Skeletal muscle tissue (tissue), 4 donors: ENCODE measurements around the gene CLDN18. TPM values are rescaled to one million over a fixed set of nuclear protein-coding genes. Genes with fewer than 3 reads are reported as not detected.
A peak's percentile ranks its signal among the peaks of the same experiment; 100 is the strongest.

Experiments
- H3K27ac ChIP-seq: one replicate; pipeline ENCODE4 v1.7.0; 2013; ENCODE audit warnings: mild to moderate bottlenecking, low read depth, low read length, inconsistent platforms
- H3K27me3 ChIP-seq, 3 donors: one replicate each; pipeline ENCODE4 v1.7.0; 2013; ENCODE audit warnings: low read length in 3 of 3; ENCODE audit not compliant: control insufficient read depth in 3 of 3, insufficient read depth in 3 of 3
- H3K36me3 ChIP-seq, 3 donors: one replicate each; pipeline ENCODE4 v1.7.0; 2013; ENCODE audit warnings: low read length in 3 of 3; ENCODE audit not compliant: control insufficient read depth in 3 of 3, insufficient read depth in 3 of 3
- H3K4me1 ChIP-seq, 3 donors: one replicate each; pipeline ENCODE4 v1.7.0; 2013; ENCODE audit warnings: low read length in 3 of 3, mild to moderate bottlenecking in 3 of 3; ENCODE audit not compliant: control insufficient read depth in 3 of 3, insufficient read depth in 3 of 3
- H3K4me3 ChIP-seq, 3 donors: one replicate each; pipeline ENCODE4 v1.7.0; 2013; ENCODE audit warnings: low read length in 3 of 3
- H3K9ac ChIP-seq, 3 donors: one replicate each; pipeline ENCODE4 v1.7.0; 2013; ENCODE audit warnings: low read length in 3 of 3, mild to moderate bottlenecking in 3 of 3, moderate library complexity in 2 of 3, low read depth in 1 of 3
- H3K9me3 ChIP-seq, 3 donors: one replicate each; pipeline ENCODE4 v1.7.0; 2013; ENCODE audit warnings: low read length in 3 of 3; ENCODE audit not compliant: control insufficient read depth in 3 of 3
- total RNA-seq: library from RNA; depleted of rRNA; stranded (reverse); fragments of >200 nt; gene quantifications from one replicate; pipeline ENCODE4 v1.2.3, GENCODE V29; 2014
- donor health status: Osteomylitis.

CLDN18 gene
- total RNA-seq, 1 donor from 2014 or later, result under 0.01 TPM

- H3K9ac ChIP-seq, result no peak overlapping the region
- peaks cover 0 to 2% (median 0%) of the 10 kb centered on the region in 3 donors for H3K4me1 ChIP-seq
- no peaks in the 10 kb centered on the region for H3K9me3 ChIP-seq
- H3K4me3 ChIP-seq, result no peak overlapping the region
- no peaks in the 10 kb centered on the region for H3K27me3 ChIP-seq
- H3K27ac ChIP-seq, result no peak overlapping the region
- H3K36me3 ChIP-seq, result peaks cover 0 to 12% (median 2%) of the 10 kb centered on the region in 3 donors
Observed at GRCh38 chr3:138059261-138059660, 49.3 kb downstream of the CLDN18 start.

DNA sequence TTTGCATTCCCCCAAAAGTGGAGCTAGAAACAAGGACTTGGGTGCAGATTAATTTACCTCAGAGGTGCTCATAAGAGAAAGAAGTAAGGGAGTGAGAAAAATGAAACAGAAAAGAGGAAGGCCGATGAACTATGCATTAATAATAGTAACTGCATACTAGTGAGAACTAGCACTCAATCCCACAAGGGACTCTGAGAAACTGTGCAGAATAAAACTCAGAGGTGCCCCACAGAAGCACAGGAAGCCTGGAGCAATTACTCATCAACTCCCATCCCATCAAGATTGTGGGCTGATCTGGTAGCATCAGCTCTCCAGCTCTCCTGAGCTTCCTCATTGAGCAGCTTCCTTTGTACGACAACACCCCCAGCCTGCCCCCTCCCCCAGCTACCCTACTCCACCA lies 50.8 kb downstream of the CLDN18 start:
- peaks cover 0 to 2% (median 0%) of the 10 kb centered on the region in 3 donors for H3K4me1 ChIP-seq
- H3K9me3 ChIP-seq, result no peaks in the 10 kb centered on the region
- H3K27ac ChIP-seq, result no peak overlapping the region
- H3K27me3 ChIP-seq, result no peaks in the 10 kb centered on the region
- no peak overlapping the region for H3K9ac ChIP-seq
- peaks cover 0 to 15% (median 5%) of the 10 kb centered on the region in 3 donors for H3K36me3 ChIP-seq
- no peak overlapping the region for H3K4me3 ChIP-seq

DNA sequence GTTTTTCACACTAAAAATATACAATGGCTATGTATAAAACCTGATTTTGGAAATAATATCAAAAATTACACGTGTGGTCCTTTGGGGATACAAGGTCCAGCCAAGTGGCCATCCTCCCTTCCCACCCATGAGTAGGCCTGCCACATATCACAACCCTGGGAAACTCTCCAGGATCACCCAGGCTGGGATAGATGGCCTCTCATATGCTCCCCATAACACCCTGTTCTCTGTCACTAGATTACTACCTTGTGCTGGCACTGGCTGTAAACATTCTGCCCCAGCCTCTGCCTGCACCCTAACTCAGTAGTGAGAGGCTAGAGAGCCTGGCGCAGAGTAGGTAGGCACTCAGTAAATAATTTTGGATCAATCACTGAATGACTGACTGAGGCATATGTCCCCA lies 52.1 kb downstream of the CLDN18 start:
- no peaks in the 10 kb centered on the region for H3K27me3 ChIP-seq
- no peak overlapping the region for H3K4me3 ChIP-seq
- no peak overlapping the region for H3K27ac ChIP-seq
- H3K9ac ChIP-seq, result no peak overlapping the region
- peaks cover 0 to 23% (median 7%) of the 10 kb centered on the region in 3 donors for H3K36me3 ChIP-seq
- peaks cover 0 to 2% (median 0%) of the 10 kb centered on the region in 3 donors for H3K4me1 ChIP-seq
- no peaks in the 10 kb centered on the region for H3K9me3 ChIP-seq

DNA sequence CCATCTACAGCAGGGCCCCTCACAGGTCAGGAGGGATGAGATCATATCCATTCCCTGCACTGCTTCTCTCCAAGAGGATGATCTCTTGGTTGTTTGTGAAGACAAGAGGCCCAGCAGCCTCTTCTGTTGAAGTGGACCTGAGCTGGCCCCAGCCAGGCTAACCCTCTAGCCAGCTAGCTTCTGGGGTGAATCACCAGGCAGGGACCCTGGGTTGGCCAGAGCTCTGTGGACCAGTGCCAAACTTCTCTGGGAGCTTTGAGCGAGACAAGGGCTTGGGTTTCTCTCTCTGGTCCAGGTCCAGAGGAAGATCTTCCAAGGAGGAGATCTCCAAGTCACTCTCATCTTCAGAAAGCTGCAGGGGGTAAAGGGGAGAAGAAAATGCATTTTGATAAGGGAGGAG lies 52.7 kb downstream of the CLDN18 start:
- Histone ChIP-seq H3K36me3 (peaks cover 0 to 26% (median 7%) of the 10 kb centered on the region in 3 donors), H3K9ac (no peak overlapping the region), H3K4me3 (no peak overlapping the region), H3K4me1 (no peaks in the 10 kb centered on the region), H3K9me3 (no peaks in the 10 kb centered on the region), H3K27me3 (no peaks in the 10 kb centered on the region), H3K27ac (no peak overlapping the region)

DNA sequence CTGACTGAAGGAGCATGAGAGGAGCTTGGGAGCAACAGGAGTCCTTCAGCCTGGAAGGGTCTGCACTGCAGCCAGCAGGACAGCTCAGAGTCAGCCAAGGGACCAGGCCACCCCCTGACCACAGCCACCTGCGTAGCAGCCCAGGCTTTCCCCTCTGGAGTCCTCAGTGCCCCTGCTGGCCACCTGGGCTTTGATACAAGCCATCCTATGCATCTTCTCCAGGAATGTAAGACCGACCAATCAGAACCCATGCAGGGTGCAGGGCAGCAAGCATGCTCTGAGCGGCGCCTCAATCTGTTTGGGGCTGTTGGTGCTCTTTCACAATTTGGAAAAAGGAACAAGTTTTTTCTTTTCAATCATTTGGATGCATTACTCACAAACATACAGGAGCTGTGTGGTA lies 53.5 kb downstream of the CLDN18 start:
- Histone ChIP-seq H3K4me3 (no peak overlapping the region), H3K36me3 (peaks cover 0 to 28% (median 7%) of the 10 kb centered on the region in 3 donors), H3K4me1 (no peaks in the 10 kb centered on the region), H3K27me3 (no peaks in the 10 kb centered on the region), H3K9ac (no peak overlapping the region), H3K27ac (no peak overlapping the region), H3K9me3 (no peaks in the 10 kb centered on the region)

DNA sequence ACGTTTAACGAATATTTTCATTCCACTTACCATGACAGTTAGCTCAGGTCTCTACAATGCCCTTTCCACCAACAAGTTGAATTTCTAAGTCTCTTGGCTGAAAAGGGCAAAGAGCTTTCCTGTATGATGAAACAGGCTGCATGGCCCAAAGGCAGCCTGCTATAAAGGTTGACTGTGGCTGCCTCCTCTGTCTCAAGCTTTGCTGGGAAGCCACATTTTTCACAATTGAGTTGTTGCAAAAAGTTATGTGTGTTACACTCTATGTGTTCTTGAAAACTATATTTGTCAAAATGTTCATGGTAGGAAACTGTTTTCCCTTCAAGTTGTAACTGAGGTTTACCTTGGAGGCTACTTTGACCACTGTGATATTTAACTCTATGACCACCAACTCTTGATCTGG lies 56.0 kb downstream of the CLDN18 start:
- Histone ChIP-seq H3K36me3 (peaks cover 0 to 30% (median 7%) of the 10 kb centered on the region in 3 donors), H3K9me3 (no peaks in the 10 kb centered on the region), H3K27me3 (no peaks in the 10 kb centered on the region), H3K27ac (no peak overlapping the region), H3K4me1 (no peaks in the 10 kb centered on the region), H3K4me3 (no peak overlapping the region), H3K9ac (no peak overlapping the region)

DNA sequence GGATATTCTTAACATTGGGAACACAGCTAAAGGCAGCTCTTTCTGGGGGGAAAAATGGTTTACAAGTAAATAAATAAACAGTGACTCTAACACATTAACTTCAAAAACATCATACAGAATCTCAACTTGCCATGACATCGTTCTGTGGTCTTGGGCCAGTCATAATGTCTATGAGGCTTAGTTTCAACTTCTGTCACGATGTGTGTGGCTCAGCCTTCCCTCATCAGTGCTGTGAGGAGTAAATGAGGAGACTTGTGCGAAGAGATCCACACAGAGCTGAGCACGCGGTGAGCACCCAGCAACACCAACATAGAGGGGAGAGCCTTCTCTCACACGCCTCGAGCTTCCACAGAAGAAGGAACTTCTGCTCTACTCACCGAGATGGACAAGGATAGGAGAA lies 56.4 kb downstream of the CLDN18 start:
- Histone ChIP-seq H3K9ac (no peak overlapping the region), H3K27me3 (no peaks in the 10 kb centered on the region), H3K4me1 (no peaks in the 10 kb centered on the region), H3K4me3 (no peak overlapping the region), H3K36me3 (peaks cover 0 to 31% (median 7%) of the 10 kb centered on the region in 3 donors), H3K9me3 (no peaks in the 10 kb centered on the region), H3K27ac (no peak overlapping the region)

- H3K27ac ChIP-seq, result no peak overlapping the region
- no peaks in the 10 kb centered on the region for H3K27me3 ChIP-seq
- H3K9me3 ChIP-seq, result no peaks in the 10 kb centered on the region
- H3K36me3 ChIP-seq, result peaks cover 0 to 31% (median 7%) of the 10 kb centered on the region in 3 donors
- no peaks in the 10 kb centered on the region for H3K4me1 ChIP-seq
- no peak overlapping the region for H3K9ac ChIP-seq
- H3K4me3 ChIP-seq, result no peak overlapping the region
Observed at GRCh38 chr3:138066972-138067371, 57.0 kb downstream of the CLDN18 start.

DNA sequence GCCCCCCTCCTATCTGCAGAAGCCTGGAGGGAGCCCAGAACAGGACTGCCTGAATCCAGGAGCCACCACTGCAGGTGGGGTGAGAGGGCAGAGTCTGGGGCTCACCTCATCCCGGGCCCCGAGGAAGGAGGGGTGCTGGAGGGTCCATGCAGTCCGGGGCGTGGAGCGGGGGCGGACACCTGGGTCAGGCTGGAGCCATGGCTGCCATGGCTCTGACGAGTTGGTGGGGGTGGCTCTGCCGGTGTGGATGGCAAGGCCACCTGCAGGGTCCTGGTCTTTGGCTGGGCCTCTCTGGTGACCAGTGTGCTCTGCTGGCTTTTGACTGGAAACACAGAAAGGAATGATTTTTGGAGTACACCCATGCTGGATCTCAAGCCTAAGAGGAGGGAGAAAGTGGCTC lies 58.1 kb downstream of the CLDN18 start:
- Histone ChIP-seq H3K27ac (no peak overlapping the region), H3K4me1 (no peaks in the 10 kb centered on the region), H3K9ac (no peak overlapping the region), H3K27me3 (no peaks in the 10 kb centered on the region), H3K4me3 (no peak overlapping the region), H3K36me3 (peaks cover 0 to 29% (median 5%) of the 10 kb centered on the region in 3 donors), H3K9me3 (no peaks in the 10 kb centered on the region)

GRCh38 chr3:138068579-138069174 lies 58.7 kb downstream of the CLDN18 start:
- Histone ChIP-seq H3K36me3 (peaks cover 0 to 29% (median 5%) of the 10 kb centered on the region in 3 donors), H3K27ac (no peak overlapping the region), H3K9me3 (no peaks in the 10 kb centered on the region), H3K4me3 (no peak overlapping the region), H3K4me1 (no peaks in the 10 kb centered on the region), H3K27me3 (no peaks in the 10 kb centered on the region), H3K9ac (peak overlapping the region in 1 of 3 donors; percentile 40)
